Measurements from ENCODE around the gene CFDP1.

DNA sequence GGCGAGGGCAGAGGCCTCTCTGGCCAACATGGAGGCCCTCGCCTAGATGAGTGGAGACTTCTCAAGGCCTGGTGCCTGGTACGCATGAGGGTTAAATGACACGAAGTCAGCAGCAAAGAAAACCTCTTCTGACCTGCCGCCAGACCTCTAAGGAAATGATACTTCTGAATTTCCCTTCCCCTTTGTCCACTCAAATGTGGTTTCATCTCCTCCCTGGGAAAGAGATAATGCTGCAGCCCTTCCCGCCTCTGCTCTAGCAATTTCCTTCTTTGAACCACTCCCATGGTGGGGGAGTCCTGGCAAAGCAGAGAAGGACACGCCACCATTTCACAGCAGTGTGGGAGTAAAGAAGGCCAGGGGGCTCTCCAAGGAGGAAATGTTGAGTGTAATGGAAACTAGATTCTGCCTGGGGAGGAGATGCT, 116.2 kb downstream of the CFDP1 start:
- TF ChIP-seq, protein P1, sequence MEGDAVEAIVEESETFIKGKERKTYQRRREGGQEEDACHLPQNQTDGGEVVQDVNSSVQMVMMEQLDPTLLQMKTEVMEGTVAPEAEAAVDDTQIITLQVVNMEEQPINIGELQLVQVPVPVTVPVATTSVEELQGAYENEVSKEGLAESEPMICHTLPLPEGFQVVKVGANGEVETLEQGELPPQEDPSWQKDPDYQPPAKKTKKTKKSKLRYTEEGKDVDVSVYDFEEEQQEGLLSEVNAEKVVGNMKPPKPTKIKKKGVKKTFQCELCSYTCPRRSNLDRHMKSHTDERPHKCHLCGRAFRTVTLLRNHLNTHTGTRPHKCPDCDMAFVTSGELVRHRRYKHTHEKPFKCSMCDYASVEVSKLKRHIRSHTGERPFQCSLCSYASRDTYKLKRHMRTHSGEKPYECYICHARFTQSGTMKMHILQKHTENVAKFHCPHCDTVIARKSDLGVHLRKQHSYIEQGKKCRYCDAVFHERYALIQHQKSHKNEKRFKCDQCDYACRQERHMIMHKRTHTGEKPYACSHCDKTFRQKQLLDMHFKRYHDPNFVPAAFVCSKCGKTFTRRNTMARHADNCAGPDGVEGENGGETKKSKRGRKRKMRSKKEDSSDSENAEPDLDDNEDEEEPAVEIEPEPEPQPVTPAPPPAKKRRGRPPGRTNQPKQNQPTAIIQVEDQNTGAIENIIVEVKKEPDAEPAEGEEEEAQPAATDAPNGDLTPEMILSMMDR (IDR thresholded peaks at IDR 0.05), result no peak
- TF ChIP-seq POLR2A (IDR thresholded peaks at IDR 0.05), result no peak

Measured in esophagus squamous epithelium (tissue), 4 donors.